GM12878 (cell line): ENCODE results near the gene PPP2R1B. TPM values are rescaled to one million over a fixed set of nuclear protein-coding genes. Genes with fewer than 3 reads are reported as not detected.

Source experiments
- ATAC-seq: fragments of 200-7000 bp; cut with Tn5 transposase; 3 replicates; pipeline ENCODE4 v1.9.1; 2020; ENCODE audit warnings: mild to moderate bottlenecking, moderate library complexity
- BruUV-seq: library from RNA; stranded (reverse); fragments of 400-500 nt; replicated peaks from 2 replicates; lab custom pipeline; 2021; lab: Mats Ljungman, UMichigan
- CTCF ChIA-PET: fragments of 300-600 bp; sonication (Branson Sonifier 250); formaldehyde crosslinking; extraction: SDS; loops from one replicate; lab custom pipeline; 2021; ENCODE audit warnings: inconsistent platforms; lab: Yijun Ruan, JAX
- POLR2A ChIA-PET: fragments of 350-600 bp; formaldehyde crosslinking; extraction: SDS; loops from one replicate; lab custom pipeline; 2021; ENCODE audit warnings: inconsistent platforms; lab: Charles Lee
- RAD21 ChIA-PET: fragments of 300-600 bp; sonication (Branson Sonifier 250); formaldehyde crosslinking; loops from one replicate; lab custom pipeline; 2023; ENCODE audit warnings: antibody characterized with exemption; ENCODE audit not compliant: unreplicated experiment; lab: Charles Lee
- SMC1A ChIA-PET: fragments of 300-600 bp; sonication (Branson Sonifier 250); formaldehyde crosslinking; loops from one replicate; lab custom pipeline; 2023; ENCODE audit not compliant: unreplicated experiment, uncharacterized antibody; lab: Charles Lee
- DNase-seq: peaks from one replicate; pipeline ENCODE4 v3.0.0-alpha.2; 2011; ENCODE audit warnings: low read depth, low spot score
- FAIRE-seq: peaks from 3 replicates; lab custom pipeline; 2011; peaks lifted over from hg19 to GRCh38; lab: Jason Lieb, UNC
- H2AFZ ChIP-seq: 2 replicates; pipeline ENCODE4 v1.6.0; 2011; ENCODE audit warnings: low read depth, low read length, control low read depth; ENCODE audit not compliant: control insufficient read depth
- H3K27ac ChIP-seq: 2 replicates; pipeline ENCODE4 v1.5.1; 2011; ENCODE audit warnings: control low read depth; ENCODE audit not compliant: control insufficient read depth, insufficient read depth
- H3K27me3 ChIP-seq, 2 experiments: replicated peaks in 1 of 2; 2 replicates each; pipeline versions ENCODE4 v1.6.0 to v1.6.1; 2011; ENCODE audit warnings: low read length in 1 of 2; ENCODE audit not compliant: control insufficient read depth in 2 of 2, insufficient read depth in 2 of 2
- H3K36me3 ChIP-seq, 2 experiments: 2 replicates each; pipeline ENCODE4 v1.5.1; 2011; ENCODE audit warnings: low read length in 1 of 2; ENCODE audit not compliant: control insufficient read depth in 2 of 2, insufficient read depth in 2 of 2
- H3K4me1 ChIP-seq: 2 replicates; pipeline ENCODE4 v1.6.1; 2011; ENCODE audit warnings: mild to moderate bottlenecking, low read length, moderate library complexity, mixed read lengths; ENCODE audit not compliant: control insufficient read depth, insufficient read depth
- H3K4me2 ChIP-seq: 2 replicates; pipeline ENCODE4 v1.6.0; 2011; ENCODE audit warnings: control low read depth; ENCODE audit not compliant: control insufficient read depth, insufficient read depth
- H3K4me3 ChIP-seq: fragments of 200-600 bp; sonication (generic); 2 replicates; pipeline ENCODE4 v1.5.1; 2016
- H3K79me2 ChIP-seq: 2 replicates; pipeline ENCODE4 v1.6.0; 2011; ENCODE audit warnings: low read length; ENCODE audit not compliant: control insufficient read depth, insufficient read depth
- H3K9ac ChIP-seq: 2 replicates; pipeline ENCODE4 v1.8.0; 2011; ENCODE audit warnings: low read length, control low read depth, mixed read lengths; ENCODE audit not compliant: control insufficient read depth, insufficient read depth
- H3K9me3 ChIP-seq: replicated peaks from 3 replicates; pipeline ENCODE4 v1.5.1; 2011; ENCODE audit warnings: mild to moderate bottlenecking, low read length; ENCODE audit not compliant: control insufficient read depth, insufficient read depth
- H4K20me1 ChIP-seq: 2 replicates; pipeline ENCODE4 v1.6.0; 2011; ENCODE audit not compliant: control insufficient read depth, insufficient read depth
- EED ChIP-seq: sonication (generic); IDR thresholded peaks from 2 replicates; pipeline ENCODE4 v1.6.1; 2016; ENCODE audit warnings: antibody characterized with exemption, low read depth
- ESRRA ChIP-seq: IDR thresholded peaks from 2 replicates; pipeline ENCODE4 v1.6.1; 2012; ENCODE audit warnings: mild to moderate bottlenecking, low read length, improper control_type of control experiment
- HDGF ChIP-seq: fragments of 450-650 bp; IDR thresholded peaks from 2 replicates; pipeline ENCODE4 v1.6.1; 2016; ENCODE audit warnings: antibody characterized with exemption
- JUND ChIP-seq: IDR thresholded peaks from 2 replicates; pipeline ENCODE4 v1.6.1; 2012; ENCODE audit warnings: low read depth, mild to moderate bottlenecking, low read length, improper control_type of control experiment, moderate library complexity
- PAX5 ChIP-seq: IDR thresholded peaks from 2 replicates; pipeline ENCODE4 v1.6.1; 2011; ENCODE audit warnings: low read depth, low read length, borderline replicate concordance
- POLR2AphosphoS2 ChIP-seq: IDR thresholded peaks from 2 replicates; pipeline ENCODE4 v1.6.1; 2011; ENCODE audit warnings: low read depth, mild to moderate bottlenecking, low read length, improper control_type of control experiment, moderate library complexity
- POU2F2 ChIP-seq: IDR thresholded peaks from 3 replicates; pipeline ENCODE4 v1.6.1; 2011; ENCODE audit warnings: low read depth, mild to moderate bottlenecking, low read length, borderline replicate concordance
- RAD21 ChIP-seq: IDR thresholded peaks from 2 replicates; pipeline ENCODE4 v1.6.1; 2011; ENCODE audit warnings: mild to moderate bottlenecking, low read depth, low read length, moderate library complexity; ENCODE audit not compliant: insufficient read depth
- RBBP5 ChIP-seq: fragments of 200-600 bp; sonication (generic); conservative IDR thresholded peaks from 2 replicates; pipeline ENCODE4 v1.6.1; 2016
- TCF7 ChIP-seq: IDR thresholded peaks from 2 replicates; pipeline ENCODE4 v1.6.1; 2014; ENCODE audit warnings: antibody characterized with exemption, borderline replicate concordance
- WRNIP1 ChIP-seq: IDR thresholded peaks from 2 replicates; pipeline ENCODE4 v1.6.1; 2011; ENCODE audit warnings: low read depth, low read length, improper control_type of control experiment, borderline replicate concordance
- ZNF24 ChIP-seq: fragments of 450-650 bp; IDR thresholded peaks from 2 replicates; pipeline ENCODE4 v1.6.1; 2017; ENCODE audit warnings: antibody characterized with exemption, mild to moderate bottlenecking
- ZZZ3 ChIP-seq: IDR thresholded peaks from 2 replicates; pipeline ENCODE4 v1.6.1; 2011; ENCODE audit warnings: low read depth; ENCODE audit not compliant: control insufficient read depth, insufficient read length
- WGBS: methylation state at CpG from one replicate; pipeline ENCODE4 v1.1.6; 2016; ENCODE audit warnings: low lambda C conversion rate; ENCODE audit not compliant: insufficient replicate concordance, insufficient coverage; ENCODE audit errors: missing lambda C conversion rate; 5-methylcytosine and 5-hydroxymethylcytosine counted together
- in situ Hi-C: fragments of 300-500 bp; cut with MboI; formaldehyde crosslinking; loops from 9 replicates; pipeline ENCODE4 v1.14.3; 2018; ENCODE audit warnings: mixed read lengths
- intact Hi-C: fragments of 100-400 bp; cut with micrococcal nuclease; formaldehyde crosslinking; loops from one replicate; pipeline ENCODE4 v1.14.2; 2022; ENCODE audit not compliant: unreplicated experiment
- polyA plus RNA-seq, 11 experiments: library from polyadenylated mRNA; depleted of rRNA in 4 of 11; unstranded in 6 of 11; stranded (reverse) in 5 of 11; fragments of >200 nt; fragmentation: Nextera tagmentation in 4 of 11; fragmentation: Illumina TruSeq in 1 of 11; extraction: Ambion mirVana in 4 of 11; extraction: Trizol in 1 of 11; gene quantifications; 1 replicate in 1 of 11; 2 replicates in 10 of 11; pipeline versions ENCODE4 v1.2.1 to v1.2.3, GENCODE V29; 2011 to 2016; ENCODE audit warnings: inconsistent platforms in 2 of 11, missing spikeins in 2 of 11, low read depth in 1 of 11
- total RNA-seq, 4 experiments: library from RNA; depleted of rRNA in 3 of 4; stranded (reverse); fragments of >200 nt in 3 of 4; fragmentation: Illumina TruSeq in 1 of 4; extraction: Trizol in 1 of 4; gene quantifications; 2 replicates each; pipeline versions ENCODE4 v1.2.1 to v1.2.3, GENCODE V29; 2013 to 2021
- TF ChIP-seq, protein P1 (sequence below): fragments of 450-650 bp; IDR thresholded peaks from 2 replicates; pipeline ENCODE4 v1.6.1; 2016; ENCODE audit warnings: mild to moderate bottlenecking
- TF ChIP-seq, protein P2 (sequence below): fragments of 450-650 bp; formaldehyde crosslinking; IDR thresholded peaks from 2 replicates; pipeline ENCODE4 v1.5.0; 2022; ENCODE audit warnings: mild to moderate bottlenecking, missing genetic modification characterization
- TF ChIP-seq, protein P3 (sequence below): fragments of 450-650 bp; IDR thresholded peaks from 2 replicates; pipeline ENCODE4 v1.6.1; 2017; ENCODE audit warnings: mild to moderate bottlenecking
- TF ChIP-seq, protein P4 (sequence below): IDR thresholded peaks from 2 replicates; pipeline ENCODE4 v1.6.1; 2012; ENCODE audit warnings: low read depth, low read length, improper control_type of control experiment

PPP2R1B gene
- total and polyA plus RNA-seq, 10 of the 15 experiments (the other 5 are each of a cell fraction or from before 2014, with no cell fraction given): 26.6 to 68.2 (median 35.7) TPM

DNA sequence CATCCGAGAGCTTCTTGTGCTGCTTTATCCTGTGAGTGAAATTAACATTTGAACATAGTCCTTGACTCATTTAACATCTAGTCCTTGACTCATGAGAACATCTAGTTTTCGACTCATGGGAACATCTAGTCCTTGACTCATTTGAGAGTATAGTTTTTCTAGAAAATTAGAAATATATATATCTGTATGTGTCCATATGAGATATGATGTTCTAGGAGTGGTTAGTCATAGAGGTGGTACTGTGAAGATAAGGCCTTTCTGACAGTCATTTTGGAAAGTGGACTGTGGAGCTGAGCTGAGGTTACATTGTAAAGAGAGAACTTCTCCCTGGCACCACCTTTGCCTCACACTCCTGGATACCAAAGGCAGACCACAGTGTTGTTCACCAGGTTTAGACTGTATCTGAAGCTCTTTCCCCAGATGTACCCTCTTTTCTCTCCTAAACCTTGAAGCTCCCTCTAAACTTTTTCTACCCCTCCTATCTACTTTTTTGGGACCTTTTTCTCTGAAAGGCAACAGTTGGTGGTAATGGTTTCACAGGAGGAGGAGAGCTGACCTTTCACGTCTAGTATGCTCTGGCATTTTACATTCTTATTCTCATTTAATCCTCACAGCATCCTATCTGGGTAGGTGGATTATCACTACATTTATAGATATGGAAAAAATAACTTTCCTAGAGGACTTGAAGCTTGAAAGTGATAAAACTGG is 67.2 kb downstream of the PPP2R1B start:
- ChIA-PET SMC1A (interaction anchor here (0.7 to 6.7 kb wide), 18 partner anchors 11 to 134 kb away, joined by 3 to 69 read pairs (median 4); partner anchors contain the start of gene PPP2R1B), RAD21 (interaction anchor here (1.0 to 3.2 kb wide), 9 partner anchors 12 to 143 kb away, joined by 3 to 13 read pairs (median 4); no protein-coding TSS in a partner anchor), POLR2A (interaction anchor here (0.6 to 1.0 kb wide), 5 partner anchors 18 to 93 kb away, joined by 3 to 4 read pairs (median 3); no protein-coding TSS in a partner anchor), CTCF (interaction anchor here (0.6 to 6.8 kb wide), 14 partner anchors 14 to 416 kb away, joined by 3 to 50 read pairs (median 3); no protein-coding TSS in a partner anchor)
- DNase-seq (no peak), ATAC-seq (no peak), FAIRE-seq (no peak)
- Histone ChIP-seq H4K20me1 (no peaks in the 10 kb centered on the region), H3K36me3 (peaks cover 0 to 5% of the 10 kb centered on the region in 2 experiments; a peak in 3 of 4 replicates), H3K9ac (no peak overlapping the region), H3K27ac (no peak overlapping the region), H3K4me1 (peaks cover 14% of the 10 kb centered on the region), H3K4me3 (no peak overlapping the region), H3K79me2 (no peaks in the 10 kb centered on the region), H3K27me3 (no peaks in the 10 kb centered on the region), H3K9me3 (no peaks in the 10 kb centered on the region), H3K4me2 (no peak overlapping the region), H2AFZ (no peak overlapping the region)
- no TSS peak for BruUV-seq
- intact Hi-C loops (no loop called here), in situ Hi-C loops (no loop called here)
- WGBS: 51% methylated on average over 3 of the region's 3 CpGs
- no peak for TF ChIP-seq ZZZ3
- TF ChIP-seq HDGF: no peak
- no peak for TF ChIP-seq RAD21
- no peak for TF ChIP-seq POU2F2
- TF ChIP-seq EED: no peak
- no peak for TF ChIP-seq PAX5
- TF ChIP-seq, protein P1, sequence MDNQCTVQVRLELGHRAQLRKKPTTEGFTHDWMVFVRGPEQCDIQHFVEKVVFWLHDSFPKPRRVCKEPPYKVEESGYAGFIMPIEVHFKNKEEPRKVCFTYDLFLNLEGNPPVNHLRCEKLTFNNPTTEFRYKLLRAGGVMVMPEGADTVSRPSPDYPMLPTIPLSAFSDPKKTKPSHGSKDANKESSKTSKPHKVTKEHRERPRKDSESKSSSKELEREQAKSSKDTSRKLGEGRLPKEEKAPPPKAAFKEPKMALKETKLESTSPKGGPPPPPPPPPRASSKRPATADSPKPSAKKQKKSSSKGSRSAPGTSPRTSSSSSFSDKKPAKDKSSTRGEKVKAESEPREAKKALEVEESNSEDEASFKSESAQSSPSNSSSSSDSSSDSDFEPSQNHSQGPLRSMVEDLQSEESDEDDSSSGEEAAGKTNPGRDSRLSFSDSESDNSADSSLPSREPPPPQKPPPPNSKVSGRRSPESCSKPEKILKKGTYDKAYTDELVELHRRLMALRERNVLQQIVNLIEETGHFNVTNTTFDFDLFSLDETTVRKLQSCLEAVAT: no peak
- TF ChIP-seq, protein P2, sequence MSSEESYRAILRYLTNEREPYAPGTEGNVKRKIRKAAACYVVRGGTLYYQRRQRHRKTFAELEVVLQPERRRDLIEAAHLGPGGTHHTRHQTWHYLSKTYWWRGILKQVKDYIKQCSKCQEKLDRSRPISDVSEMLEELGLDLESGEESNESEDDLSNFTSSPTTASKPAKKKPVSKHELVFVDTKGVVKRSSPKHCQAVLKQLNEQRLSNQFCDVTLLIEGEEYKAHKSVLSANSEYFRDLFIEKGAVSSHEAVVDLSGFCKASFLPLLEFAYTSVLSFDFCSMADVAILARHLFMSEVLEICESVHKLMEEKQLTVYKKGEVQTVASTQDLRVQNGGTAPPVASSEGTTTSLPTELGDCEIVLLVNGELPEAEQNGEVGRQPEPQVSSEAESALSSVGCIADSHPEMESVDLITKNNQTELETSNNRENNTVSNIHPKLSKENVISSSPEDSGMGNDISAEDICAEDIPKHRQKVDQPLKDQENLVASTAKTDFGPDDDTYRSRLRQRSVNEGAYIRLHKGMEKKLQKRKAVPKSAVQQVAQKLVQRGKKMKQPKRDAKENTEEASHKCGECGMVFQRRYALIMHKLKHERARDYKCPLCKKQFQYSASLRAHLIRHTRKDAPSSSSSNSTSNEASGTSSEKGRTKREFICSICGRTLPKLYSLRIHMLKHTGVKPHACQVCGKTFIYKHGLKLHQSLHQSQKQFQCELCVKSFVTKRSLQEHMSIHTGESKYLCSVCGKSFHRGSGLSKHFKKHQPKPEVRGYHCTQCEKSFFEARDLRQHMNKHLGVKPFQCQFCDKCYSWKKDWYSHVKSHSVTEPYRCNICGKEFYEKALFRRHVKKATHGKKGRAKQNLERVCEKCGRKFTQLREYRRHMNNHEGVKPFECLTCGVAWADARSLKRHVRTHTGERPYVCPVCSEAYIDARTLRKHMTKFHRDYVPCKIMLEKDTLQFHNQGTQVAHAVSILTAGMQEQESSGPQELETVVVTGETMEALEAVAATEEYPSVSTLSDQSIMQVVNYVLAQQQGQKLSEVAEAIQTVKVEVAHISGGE: no peak
- TF ChIP-seq RBBP5: no peak
- TF ChIP-seq, protein P3, sequence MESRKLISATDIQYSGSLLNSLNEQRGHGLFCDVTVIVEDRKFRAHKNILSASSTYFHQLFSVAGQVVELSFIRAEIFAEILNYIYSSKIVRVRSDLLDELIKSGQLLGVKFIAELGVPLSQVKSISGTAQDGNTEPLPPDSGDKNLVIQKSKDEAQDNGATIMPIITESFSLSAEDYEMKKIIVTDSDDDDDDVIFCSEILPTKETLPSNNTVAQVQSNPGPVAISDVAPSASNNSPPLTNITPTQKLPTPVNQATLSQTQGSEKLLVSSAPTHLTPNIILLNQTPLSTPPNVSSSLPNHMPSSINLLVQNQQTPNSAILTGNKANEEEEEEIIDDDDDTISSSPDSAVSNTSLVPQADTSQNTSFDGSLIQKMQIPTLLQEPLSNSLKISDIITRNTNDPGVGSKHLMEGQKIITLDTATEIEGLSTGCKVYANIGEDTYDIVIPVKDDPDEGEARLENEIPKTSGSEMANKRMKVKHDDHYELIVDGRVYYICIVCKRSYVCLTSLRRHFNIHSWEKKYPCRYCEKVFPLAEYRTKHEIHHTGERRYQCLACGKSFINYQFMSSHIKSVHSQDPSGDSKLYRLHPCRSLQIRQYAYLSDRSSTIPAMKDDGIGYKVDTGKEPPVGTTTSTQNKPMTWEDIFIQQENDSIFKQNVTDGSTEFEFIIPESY: no peak
- TF ChIP-seq, protein P4, sequence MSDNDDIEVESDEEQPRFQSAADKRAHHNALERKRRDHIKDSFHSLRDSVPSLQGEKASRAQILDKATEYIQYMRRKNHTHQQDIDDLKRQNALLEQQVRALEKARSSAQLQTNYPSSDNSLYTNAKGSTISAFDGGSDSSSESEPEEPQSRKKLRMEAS: no peak
- no peak for TF ChIP-seq ESRRA
- TF ChIP-seq POLR2AphosphoS2: no peak
- no peak for TF ChIP-seq TCF7
- no peak for TF ChIP-seq WRNIP1
- no peak for TF ChIP-seq JUND
- no peak for TF ChIP-seq ZNF24
